ENCODE results near the gene MYOM3.

MYOM3 gene

DNA sequence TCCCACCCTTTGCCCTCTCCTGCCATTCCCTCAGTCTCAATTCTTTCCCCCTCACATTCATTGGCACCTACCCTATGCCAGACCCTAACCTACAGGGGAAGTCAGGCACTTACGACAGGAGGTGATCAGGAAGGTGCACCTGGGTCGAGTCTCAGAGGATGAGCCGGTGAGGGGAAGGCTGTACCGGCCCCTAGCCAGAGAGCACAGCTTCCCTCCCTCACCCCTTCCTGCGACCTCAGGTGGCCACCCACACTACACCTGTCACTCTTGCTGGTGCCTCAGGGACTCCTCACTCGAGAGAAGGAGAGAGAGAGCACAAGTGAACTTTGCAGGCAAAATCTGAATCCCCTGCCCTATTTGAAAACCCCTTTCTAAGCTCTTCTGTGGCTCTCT, 1.7 kb upstream of the MYOM3 start:
- DNase-seq = no peak

DNA sequence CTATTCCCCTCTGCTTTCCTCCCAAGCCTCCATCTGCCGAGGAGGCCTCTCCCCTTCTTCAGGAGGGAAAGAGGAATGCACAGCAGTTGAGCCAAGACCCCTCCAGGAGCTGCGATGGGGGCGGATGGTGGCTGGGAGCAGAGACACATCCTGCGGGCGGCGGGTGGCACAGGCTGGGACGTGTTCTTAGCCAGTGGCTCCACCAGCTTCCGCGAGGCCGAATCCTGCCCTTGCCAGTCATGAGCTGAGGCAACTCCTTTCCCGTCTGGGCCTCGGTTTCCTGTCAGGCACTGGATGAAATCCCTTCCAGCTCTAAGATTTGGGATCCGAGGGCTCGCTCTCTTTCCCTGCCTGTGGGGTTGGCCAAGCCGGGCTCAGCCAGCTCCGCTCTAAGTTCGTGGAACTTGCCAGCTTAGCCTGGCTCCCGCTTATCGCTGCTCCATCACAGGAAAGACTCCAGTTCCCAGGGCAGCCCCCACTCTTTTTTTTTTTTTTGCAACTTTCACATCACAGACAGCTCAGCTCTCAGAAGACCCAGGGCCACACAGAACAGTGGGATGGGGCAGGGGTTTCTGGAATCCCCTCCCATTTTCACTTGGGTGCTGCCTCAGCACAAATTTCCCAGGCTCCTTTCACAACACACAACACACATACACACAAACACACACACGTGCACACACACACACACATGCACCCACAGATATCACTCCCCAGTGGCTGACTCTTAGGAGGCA, 506 bp downstream of the MYOM3 start:
- no peak for DNase-seq

DNA sequence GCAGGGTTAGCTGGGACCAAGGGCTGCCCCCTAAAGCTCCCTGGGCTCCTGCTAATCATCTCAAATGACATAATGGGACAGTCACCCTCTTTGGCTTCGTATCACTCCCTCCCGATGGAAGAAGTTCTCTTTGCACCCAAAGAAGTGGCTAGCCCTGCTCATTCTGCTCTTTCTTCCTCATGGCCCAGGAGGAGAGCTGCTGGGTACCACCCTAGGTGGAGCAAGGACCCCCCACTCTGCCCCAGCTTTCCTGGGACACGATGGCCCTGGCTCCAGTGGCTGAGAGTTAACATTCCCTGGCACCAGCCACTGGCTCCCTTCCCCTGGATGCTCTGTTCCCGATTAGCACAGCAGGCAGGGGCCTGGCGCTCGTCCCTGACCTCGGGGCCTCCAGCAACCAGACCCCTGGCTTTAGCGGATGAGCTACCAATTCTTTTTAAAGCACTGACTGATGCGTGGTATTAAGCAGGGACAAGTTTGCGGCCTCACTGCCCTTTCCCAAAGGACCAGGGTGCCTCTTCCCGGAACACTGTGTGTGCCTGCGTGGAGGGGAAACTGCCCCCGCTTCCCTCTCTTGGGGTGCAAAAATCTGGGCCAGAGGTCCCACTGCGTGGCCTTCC, 1.2 kb downstream of the MYOM3 start:
- no peak for DNase-seq

- DNase-seq = no peak
These were observed 2.1 kb downstream of the MYOM3 start for GRCh38 chr1:24109686-24110475.

DNA sequence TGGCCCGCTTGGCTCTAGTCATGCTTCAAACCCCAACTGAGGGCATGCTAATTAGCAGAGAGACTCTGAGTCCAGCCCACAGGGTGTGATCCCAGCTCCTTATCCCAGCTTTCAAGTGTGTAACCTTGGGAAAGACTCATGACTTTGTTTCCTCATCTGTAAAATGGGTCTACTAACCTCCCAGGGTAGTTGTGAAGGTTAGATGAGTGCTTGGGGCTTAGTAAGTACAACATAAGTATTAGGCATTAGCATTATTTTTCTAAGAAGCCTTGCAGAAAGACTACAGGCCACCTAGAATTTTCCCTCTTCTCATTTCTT, 2.8 kb downstream of the MYOM3 start:
- DNase-seq = no peak

DNA sequence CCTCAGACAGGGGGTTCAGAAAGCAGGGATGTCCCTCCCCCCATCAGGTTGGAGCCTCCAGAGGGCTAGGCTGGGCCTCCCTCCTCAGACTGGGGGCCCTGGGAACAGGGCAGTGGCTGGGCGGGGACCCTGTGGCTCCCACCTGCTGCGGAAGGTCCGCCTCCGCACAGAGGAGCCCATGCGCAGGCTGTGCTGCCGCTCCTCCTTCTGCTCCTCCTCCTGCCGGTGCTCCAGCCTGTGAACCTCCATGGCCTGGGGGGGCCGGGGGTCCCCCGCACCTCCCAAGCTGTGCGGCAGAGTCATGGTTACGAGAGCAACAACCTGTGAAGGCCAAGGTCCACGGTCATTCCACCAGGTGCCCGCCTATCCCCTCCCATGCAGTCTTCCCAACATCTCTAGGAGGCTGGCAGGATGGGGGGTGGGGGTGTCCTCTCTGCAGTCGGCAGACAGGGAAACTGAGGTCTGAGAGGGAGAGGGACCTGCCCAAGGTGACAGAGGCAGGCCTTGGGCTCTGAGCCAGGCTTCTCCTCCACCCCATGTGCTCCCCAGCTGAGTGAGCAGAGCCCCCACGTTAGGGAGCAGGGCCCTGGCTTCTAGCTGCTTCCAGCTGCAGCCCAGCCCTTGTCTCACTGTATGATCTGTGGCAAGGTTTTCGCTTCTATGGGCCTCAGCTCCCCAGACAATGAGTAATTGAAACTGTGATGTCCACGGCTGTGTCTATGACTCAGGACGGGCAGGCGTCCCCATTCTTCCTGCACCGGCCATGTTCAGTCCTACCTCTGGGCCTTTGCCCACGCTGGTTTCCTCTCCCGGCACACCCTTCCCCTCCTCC, 3.4 kb downstream of the MYOM3 start:
- DNase-seq = no peak

- DNase-seq = no peak
These were observed 4.3 kb downstream of the MYOM3 start for GRCh38 chr1:24107462-24108138.

DNA sequence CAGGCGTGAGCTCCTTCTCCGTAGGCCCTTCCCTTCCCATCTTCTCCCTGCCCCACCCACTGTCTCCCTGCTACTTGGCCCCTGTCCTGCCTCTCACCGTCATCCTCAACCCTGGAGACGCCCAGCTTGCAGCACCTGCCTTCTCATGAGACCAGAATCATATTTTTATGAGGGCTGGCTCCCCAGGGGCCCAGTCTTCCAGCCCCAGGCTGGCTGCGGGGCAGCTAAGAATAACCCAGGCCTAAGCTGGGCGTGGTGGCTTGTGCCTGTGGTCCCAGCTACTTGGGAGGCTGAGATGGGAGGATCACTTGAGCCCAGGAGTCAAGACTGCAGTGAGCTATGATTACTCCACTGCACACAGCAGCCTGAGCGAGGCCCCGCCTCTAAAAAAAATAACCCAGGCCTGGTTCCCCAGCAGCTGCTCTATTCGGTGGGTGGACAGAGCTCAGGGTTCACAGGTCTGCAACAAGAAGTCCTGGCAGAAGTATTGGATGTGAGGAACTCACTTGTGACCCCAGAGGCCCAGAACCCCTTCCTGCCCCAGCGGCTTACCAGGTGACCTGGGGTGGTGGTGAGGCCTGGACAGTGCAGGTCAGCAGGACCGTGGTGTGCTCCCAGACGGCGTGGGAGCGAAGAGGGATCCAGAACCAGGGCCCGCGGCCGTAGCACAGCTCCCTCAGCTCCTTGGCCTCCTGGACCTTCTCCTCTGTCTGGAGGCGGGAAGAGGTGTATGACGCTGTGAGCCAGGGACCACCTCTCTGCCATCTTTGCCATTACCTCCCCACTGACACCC, 6.4 kb downstream of the MYOM3 start:
- no peak for DNase-seq

DNA sequence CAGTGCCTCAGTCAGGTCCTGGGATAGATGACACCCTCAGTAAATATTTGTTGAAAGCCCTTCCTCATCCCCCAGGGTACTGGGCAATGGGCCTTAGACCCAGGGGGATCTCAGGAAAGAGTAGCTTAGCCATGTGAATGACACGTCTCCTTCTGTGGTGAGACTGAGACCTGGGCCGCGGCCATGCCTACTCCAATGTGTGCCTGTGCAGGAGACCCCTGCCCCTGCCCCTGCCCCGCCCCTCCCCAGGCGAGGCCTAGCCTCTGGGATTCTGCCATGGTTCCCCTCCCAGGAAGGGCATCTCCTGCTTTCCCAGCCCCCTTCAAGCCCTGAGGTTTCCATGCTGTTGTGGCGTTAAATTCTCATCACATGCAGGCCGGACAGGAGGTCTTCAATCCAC, 7.1 kb downstream of the MYOM3 start:
- no peak for DNase-seq

GRCh38 chr1:24103879-24104278, 8.1 kb downstream of the MYOM3 start:
- no peak for DNase-seq

DNA sequence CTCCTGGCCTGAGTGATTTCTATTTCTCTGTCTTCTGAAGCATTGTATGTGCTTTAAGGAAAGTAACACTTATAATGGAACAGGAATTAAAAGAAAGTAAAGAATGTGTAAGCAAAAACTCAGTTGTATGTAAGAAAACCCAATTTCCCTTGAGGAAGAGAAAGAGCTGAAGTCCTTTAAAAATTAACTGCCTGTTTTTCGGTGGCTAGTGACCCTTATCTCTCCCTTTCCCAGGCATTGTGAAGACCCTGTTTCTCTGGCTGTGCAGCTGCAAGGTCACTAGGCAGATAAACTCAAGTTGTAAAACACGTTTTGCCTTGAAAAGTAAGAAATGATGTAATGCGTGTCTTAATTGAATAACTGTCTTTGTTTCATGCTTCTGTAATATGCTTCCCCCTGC, 8.5 kb downstream of the MYOM3 start:
- DNase-seq = no peak

- DNase-seq = no peak
These were observed 9.0 kb downstream of the MYOM3 start for GRCh38 chr1:24102961-24103360.

DNA sequence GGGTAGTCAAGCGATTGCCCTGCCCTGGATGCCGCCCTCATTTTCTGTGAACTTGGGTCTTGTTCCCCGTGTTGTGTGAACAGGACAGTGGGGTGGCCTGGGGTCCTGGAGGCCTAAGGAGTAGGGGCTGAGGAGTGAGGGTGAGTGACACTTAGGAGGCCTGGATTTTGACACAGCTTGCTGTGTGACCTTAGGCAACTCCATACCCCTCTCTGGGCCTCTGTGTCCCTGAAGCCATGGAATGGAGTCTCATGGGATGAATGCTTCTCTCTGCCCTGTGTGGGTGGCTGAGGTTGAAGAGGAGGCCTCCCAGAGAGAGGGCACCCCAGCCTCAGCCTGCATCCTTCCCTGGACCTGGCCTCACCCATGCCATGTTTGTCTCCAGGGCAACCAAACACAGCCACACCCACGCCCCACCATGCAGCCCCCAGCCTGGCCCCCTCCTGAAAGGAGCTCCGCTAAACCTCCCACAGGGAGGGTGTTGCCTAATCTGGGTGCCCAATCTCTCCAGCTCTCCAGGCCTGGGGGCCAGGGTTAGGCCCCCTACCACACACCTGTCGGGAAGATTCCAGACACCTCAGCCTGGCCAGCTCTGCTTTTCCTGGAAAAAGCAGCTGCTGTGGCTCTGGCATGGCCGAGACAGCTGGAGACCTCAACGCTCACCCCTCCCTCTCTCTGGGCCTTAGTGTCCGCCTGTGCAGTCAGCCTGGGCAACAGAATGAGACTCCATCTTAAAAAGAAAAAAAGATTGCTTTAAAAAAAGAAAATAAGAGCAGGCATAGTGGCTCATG, 9.9 kb downstream of the MYOM3 start:
- no peak for DNase-seq

DNA sequence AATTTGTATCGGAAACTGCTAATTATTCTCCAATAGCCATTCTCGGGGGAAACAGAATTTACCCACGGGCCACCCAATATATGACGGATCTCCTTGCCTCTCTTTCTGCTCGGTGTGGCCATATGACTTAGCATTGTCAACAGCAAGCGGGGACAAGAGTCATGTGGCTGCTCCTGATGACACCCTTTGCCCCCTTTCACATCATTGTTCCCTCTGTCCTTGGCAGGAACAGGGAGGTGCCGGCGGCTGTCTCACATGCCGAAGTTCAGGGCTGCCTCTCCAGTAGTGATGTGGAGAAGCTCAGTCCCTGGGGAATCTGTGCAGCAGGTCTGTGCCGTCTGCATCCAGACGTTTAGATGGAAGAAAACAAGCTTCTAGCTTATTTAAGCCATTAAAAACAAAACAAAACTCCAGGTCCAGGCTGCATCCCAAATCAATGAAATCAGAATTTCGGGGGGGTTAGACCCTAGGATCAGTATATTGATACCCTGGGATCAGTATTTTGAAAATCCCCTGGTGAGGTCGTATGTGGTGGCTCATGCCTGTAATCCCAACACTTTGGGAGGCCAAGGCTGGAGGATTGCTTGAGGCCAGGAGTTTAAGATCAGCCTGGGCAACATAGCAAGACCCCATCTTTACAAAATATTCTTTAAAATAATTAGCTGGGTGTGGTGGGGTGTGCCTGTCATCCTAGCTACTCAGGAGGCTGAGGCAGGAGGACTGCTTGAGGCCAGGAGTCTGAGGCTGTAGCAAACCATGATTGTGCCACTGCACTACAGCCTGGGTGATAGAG, 10.8 kb downstream of the MYOM3 start:
- no peak for DNase-seq

GRCh38 chr1:24098943-24099638, 12.8 kb downstream of the MYOM3 start:
- DNase-seq = no peak

GRCh38 chr1:24098102-24098501, 13.8 kb downstream of the MYOM3 start:
- no peak for DNase-seq

DNA sequence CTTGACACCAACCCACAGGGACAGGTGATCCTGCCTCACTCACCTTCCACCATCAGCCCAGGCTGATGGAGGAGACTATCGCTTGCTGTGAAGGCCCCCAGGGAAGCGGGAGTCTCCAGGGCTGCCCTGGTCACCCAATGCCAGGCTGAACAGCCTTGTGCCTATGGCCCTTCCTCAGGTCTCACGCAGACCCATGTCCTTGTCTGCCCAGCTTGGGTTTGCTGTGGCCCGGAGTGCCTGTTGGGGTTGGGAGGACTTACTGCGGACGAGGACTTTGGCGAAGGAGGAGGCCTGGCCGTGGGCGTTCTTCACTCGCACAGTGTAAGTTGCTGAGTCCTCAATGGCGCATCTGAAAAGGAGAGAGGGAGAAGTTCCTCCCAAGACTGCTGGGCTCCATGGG, 14.3 kb downstream of the MYOM3 start:
- no peak for DNase-seq

DNA sequence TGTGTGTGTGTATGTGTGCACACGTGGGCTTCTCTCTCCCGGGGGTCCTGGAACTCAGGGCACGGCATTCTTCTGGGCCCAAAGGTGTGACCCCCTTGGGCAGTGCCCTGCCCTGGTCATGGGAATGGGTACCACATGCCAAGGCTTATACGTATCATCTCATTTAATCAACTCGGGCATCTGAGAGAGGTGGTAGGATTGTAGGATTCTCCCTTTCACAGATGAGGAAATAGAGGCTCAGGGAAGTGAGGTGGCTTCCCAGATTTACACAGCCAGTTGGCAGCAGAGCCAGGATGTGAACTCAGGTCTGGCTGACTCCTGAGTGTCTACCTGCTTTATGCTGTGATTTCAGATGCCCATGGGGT, 15.2 kb downstream of the MYOM3 start:
- DNase-seq = no peak

DNA sequence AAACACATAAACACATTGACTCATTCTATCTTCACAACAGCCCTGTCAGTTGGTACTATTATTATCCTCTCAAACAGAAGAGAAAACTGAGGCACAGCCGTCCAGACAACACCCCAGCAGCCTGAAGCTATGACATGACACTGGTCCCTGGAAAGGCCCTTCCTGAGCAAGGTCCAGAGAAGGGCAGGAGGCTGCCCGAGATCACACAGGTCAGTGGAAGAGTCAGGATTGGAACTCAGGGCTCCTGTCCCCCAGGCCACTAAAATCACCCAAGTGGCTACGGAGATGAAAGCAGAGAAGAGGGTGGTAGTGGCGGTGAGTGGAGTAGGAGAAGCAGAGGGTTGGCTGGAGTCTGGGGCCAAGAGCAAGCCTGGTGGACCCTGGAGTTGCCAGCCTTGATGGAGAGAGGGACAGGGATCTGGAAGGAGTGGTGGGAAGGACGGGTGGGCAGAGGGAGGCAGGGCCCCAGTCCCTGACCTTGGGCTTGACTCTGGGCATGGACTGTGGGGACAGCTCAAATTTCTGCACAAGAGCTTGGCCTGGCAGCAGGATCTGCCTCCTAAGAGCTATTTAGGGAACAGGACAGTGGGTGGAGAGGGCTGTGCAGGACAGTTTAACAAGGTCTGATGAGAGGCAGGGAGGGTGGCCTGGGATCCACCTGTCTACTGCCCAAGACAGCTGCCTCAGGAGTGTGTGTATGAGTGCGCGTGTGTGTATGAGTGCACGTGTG, 15.8 kb downstream of the MYOM3 start:
- DNase-seq = no peak
